GM12878 (cell line): ENCODE measurements around the gene SMARCD3. TPM values are rescaled to one million over a fixed set of nuclear protein-coding genes. Genes with fewer than 3 reads are reported as not detected.

Source experiments
- ATAC-seq: fragments of 200-7000 bp; cut with Tn5 transposase; 3 replicates; pipeline ENCODE4 v1.9.1; 2020; ENCODE audit warnings: mild to moderate bottlenecking, moderate library complexity
- BruUV-seq: library from RNA; stranded (reverse); fragments of 400-500 nt; replicated peaks from 2 replicates; lab custom pipeline; 2021; lab: Mats Ljungman, UMichigan
- CTCF ChIA-PET: fragments of 300-600 bp; sonication (Branson Sonifier 250); formaldehyde crosslinking; extraction: SDS; loops from one replicate; lab custom pipeline; 2021; ENCODE audit warnings: inconsistent platforms; lab: Yijun Ruan, JAX
- POLR2A ChIA-PET: fragments of 350-600 bp; formaldehyde crosslinking; extraction: SDS; loops from one replicate; lab custom pipeline; 2021; ENCODE audit warnings: inconsistent platforms; lab: Charles Lee
- RAD21 ChIA-PET: fragments of 300-600 bp; sonication (Branson Sonifier 250); formaldehyde crosslinking; loops from one replicate; lab custom pipeline; 2023; ENCODE audit warnings: antibody characterized with exemption; ENCODE audit not compliant: unreplicated experiment; lab: Charles Lee
- SMC1A ChIA-PET: fragments of 300-600 bp; sonication (Branson Sonifier 250); formaldehyde crosslinking; loops from one replicate; lab custom pipeline; 2023; ENCODE audit not compliant: unreplicated experiment, uncharacterized antibody; lab: Charles Lee
- DNase-seq: peaks from one replicate; pipeline ENCODE4 v3.0.0-alpha.2; 2011; ENCODE audit warnings: low read depth, low spot score
- FAIRE-seq: peaks from 3 replicates; lab custom pipeline; 2011; peaks lifted over from hg19 to GRCh38; lab: Jason Lieb, UNC
- H2AFZ ChIP-seq: 2 replicates; pipeline ENCODE4 v1.6.0; 2011; ENCODE audit warnings: low read depth, low read length, control low read depth; ENCODE audit not compliant: control insufficient read depth
- H3K27ac ChIP-seq: 2 replicates; pipeline ENCODE4 v1.5.1; 2011; ENCODE audit warnings: control low read depth; ENCODE audit not compliant: control insufficient read depth, insufficient read depth
- H3K27me3 ChIP-seq, 2 experiments: replicated peaks in 1 of 2; 2 replicates each; pipeline versions ENCODE4 v1.6.0 to v1.6.1; 2011; ENCODE audit warnings: low read length in 1 of 2; ENCODE audit not compliant: control insufficient read depth in 2 of 2, insufficient read depth in 2 of 2
- H3K36me3 ChIP-seq, 2 experiments: 2 replicates each; pipeline ENCODE4 v1.5.1; 2011; ENCODE audit warnings: low read length in 1 of 2; ENCODE audit not compliant: control insufficient read depth in 2 of 2, insufficient read depth in 2 of 2
- H3K4me1 ChIP-seq: 2 replicates; pipeline ENCODE4 v1.6.1; 2011; ENCODE audit warnings: mild to moderate bottlenecking, low read length, moderate library complexity, mixed read lengths; ENCODE audit not compliant: control insufficient read depth, insufficient read depth
- H3K4me2 ChIP-seq: 2 replicates; pipeline ENCODE4 v1.6.0; 2011; ENCODE audit warnings: control low read depth; ENCODE audit not compliant: control insufficient read depth, insufficient read depth
- H3K4me3 ChIP-seq: fragments of 200-600 bp; sonication (generic); 2 replicates; pipeline ENCODE4 v1.5.1; 2016
- H3K79me2 ChIP-seq: 2 replicates; pipeline ENCODE4 v1.6.0; 2011; ENCODE audit warnings: low read length; ENCODE audit not compliant: control insufficient read depth, insufficient read depth
- H3K9ac ChIP-seq: 2 replicates; pipeline ENCODE4 v1.8.0; 2011; ENCODE audit warnings: low read length, control low read depth, mixed read lengths; ENCODE audit not compliant: control insufficient read depth, insufficient read depth
- H3K9me3 ChIP-seq: replicated peaks from 3 replicates; pipeline ENCODE4 v1.5.1; 2011; ENCODE audit warnings: mild to moderate bottlenecking, low read length; ENCODE audit not compliant: control insufficient read depth, insufficient read depth
- H4K20me1 ChIP-seq: 2 replicates; pipeline ENCODE4 v1.6.0; 2011; ENCODE audit not compliant: control insufficient read depth, insufficient read depth
- BCLAF1 ChIP-seq: fragments of 450-650 bp; IDR thresholded peaks from 2 replicates; pipeline ENCODE4 v1.6.1; 2017; ENCODE audit warnings: antibody characterized with exemption, mild to moderate bottlenecking, moderate library complexity
- SUZ12 ChIP-seq: fragments of 200-600 bp; sonication (generic); IDR thresholded peaks from one replicate; pipeline ENCODE4 v1.6.1; 2018; ENCODE audit warnings: antibody characterized with exemption, mild to moderate bottlenecking; ENCODE audit not compliant: unreplicated experiment
- WGBS: methylation state at CpG from one replicate; pipeline ENCODE4 v1.1.6; 2016; ENCODE audit warnings: low lambda C conversion rate; ENCODE audit not compliant: insufficient replicate concordance, insufficient coverage; ENCODE audit errors: missing lambda C conversion rate; 5-methylcytosine and 5-hydroxymethylcytosine counted together
- in situ Hi-C: fragments of 300-500 bp; cut with MboI; formaldehyde crosslinking; loops from 9 replicates; pipeline ENCODE4 v1.14.3; 2018; ENCODE audit warnings: mixed read lengths
- intact Hi-C: fragments of 100-400 bp; cut with micrococcal nuclease; formaldehyde crosslinking; loops from one replicate; pipeline ENCODE4 v1.14.2; 2022; ENCODE audit not compliant: unreplicated experiment
- polyA plus RNA-seq, 11 experiments: library from polyadenylated mRNA; depleted of rRNA in 4 of 11; unstranded in 6 of 11; stranded (reverse) in 5 of 11; fragments of >200 nt; fragmentation: Nextera tagmentation in 4 of 11; fragmentation: Illumina TruSeq in 1 of 11; extraction: Ambion mirVana in 4 of 11; extraction: Trizol in 1 of 11; gene quantifications; 1 replicate in 1 of 11; 2 replicates in 10 of 11; pipeline versions ENCODE4 v1.2.1 to v1.2.3, GENCODE V29; 2011 to 2016; ENCODE audit warnings: inconsistent platforms in 2 of 11, missing spikeins in 2 of 11, low read depth in 1 of 11
- total RNA-seq, 4 experiments: library from RNA; depleted of rRNA in 3 of 4; stranded (reverse); fragments of >200 nt in 3 of 4; fragmentation: Illumina TruSeq in 1 of 4; extraction: Trizol in 1 of 4; gene quantifications; 2 replicates each; pipeline versions ENCODE4 v1.2.1 to v1.2.3, GENCODE V29; 2013 to 2021

SMARCD3 gene
- total and polyA plus RNA-seq, 10 of the 15 experiments (the other 5 are each of a cell fraction or from before 2014, with no cell fraction given): 0.11 to 1.4 (median 0.16) TPM

GRCh38 chr7:151249034-151249731, 689 bp upstream of the SMARCD3 start:
- peaks cover 28 to 35% of the 10 kb centered on the region in 2 experiments for H3K27me3 ChIP-seq
- H2AFZ ChIP-seq: no peak overlapping the region
- no peak overlapping the region for H3K4me3 ChIP-seq
- RAD21 ChIA-PET: no interaction called here
- DNase-seq (no peak), FAIRE-seq (no peak), ATAC-seq (0 out of 3 replicates have a peak, but pooled peaks have one; percentile 2)
- peaks cover 5% of the 10 kb centered on the region for H3K4me1 ChIP-seq
- H3K79me2 ChIP-seq: no peaks in the 10 kb centered on the region
- no peak overlapping the region for H3K9ac ChIP-seq
- intact Hi-C loops: no loop called here
- H3K9me3 ChIP-seq: no peaks in the 10 kb centered on the region
- POLR2A ChIA-PET: no interaction called here
- WGBS: 1% methylated on average over 45 of the region's 45 CpGs
- in situ Hi-C loops: no loop called here
- SMC1A ChIA-PET: no interaction called here
- peak; percentile 81 for TF ChIP-seq SUZ12
- no peak for TF ChIP-seq BCLAF1
- H3K27ac ChIP-seq: no peak overlapping the region
- 0 out of 2 replicates have a peak overlapping the region, but pooled peaks have one; percentile 11 for H3K4me2 ChIP-seq
- H4K20me1 ChIP-seq: no peaks in the 10 kb centered on the region
- H3K36me3 ChIP-seq: no peaks in the 10 kb centered on the region
- BruUV-seq: no TSS peak
- CTCF ChIA-PET: no interaction called here
